Measurements from ENCODE around the gene RGS6.

- no peak for TF ChIP-seq POLR2A (IDR thresholded peaks at IDR 0.05; ENCODE audit: low read length)
- TF ChIP-seq GATA1 (IDR thresholded peaks at IDR 0.05; ENCODE audit: low read depth, low read length), result no peak
Measured at GRCh38 chr14:72146241-72146640, 214.0 kb downstream of the RGS6 start.
